GM12801 (cell line): Measurements from ENCODE around the gene PRAME.

Source experiments
- TF ChIP-seq, protein P1 (sequence below): IDR thresholded peaks from one replicate; pipeline ENCODE4 v1.5.1; 2011; ENCODE audit warnings: control low read depth; ENCODE audit not compliant: insufficient read length; ENCODE audit errors: extremely low read depth

PRAME gene

DNA sequence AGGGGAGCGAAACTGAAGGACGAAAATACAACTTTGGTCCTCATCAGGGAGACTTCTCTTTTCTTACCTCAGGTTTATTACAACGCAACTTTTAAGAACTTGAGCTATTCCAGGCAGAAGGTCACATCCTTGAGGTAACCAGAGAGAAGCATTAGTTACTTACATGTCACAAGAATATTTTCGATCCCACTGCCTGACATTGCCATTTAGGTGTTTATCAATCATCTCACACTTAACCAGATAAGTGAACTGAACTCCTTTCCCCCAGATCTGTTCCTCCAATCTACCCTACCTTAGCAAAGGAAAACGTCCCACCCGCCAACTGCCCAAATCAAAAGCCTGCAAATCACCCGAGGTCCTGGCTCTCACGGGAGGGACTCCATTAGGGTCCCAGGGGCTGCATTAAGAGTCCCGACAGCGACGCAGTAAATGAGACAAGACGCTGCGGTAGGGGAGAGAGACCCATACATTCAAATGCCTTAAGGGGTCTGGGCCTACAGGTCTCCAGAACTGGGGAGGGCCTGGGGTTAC, 51.3 kb downstream of the PRAME start:
- TF ChIP-seq, protein P1, sequence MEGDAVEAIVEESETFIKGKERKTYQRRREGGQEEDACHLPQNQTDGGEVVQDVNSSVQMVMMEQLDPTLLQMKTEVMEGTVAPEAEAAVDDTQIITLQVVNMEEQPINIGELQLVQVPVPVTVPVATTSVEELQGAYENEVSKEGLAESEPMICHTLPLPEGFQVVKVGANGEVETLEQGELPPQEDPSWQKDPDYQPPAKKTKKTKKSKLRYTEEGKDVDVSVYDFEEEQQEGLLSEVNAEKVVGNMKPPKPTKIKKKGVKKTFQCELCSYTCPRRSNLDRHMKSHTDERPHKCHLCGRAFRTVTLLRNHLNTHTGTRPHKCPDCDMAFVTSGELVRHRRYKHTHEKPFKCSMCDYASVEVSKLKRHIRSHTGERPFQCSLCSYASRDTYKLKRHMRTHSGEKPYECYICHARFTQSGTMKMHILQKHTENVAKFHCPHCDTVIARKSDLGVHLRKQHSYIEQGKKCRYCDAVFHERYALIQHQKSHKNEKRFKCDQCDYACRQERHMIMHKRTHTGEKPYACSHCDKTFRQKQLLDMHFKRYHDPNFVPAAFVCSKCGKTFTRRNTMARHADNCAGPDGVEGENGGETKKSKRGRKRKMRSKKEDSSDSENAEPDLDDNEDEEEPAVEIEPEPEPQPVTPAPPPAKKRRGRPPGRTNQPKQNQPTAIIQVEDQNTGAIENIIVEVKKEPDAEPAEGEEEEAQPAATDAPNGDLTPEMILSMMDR, result no peak

DNA sequence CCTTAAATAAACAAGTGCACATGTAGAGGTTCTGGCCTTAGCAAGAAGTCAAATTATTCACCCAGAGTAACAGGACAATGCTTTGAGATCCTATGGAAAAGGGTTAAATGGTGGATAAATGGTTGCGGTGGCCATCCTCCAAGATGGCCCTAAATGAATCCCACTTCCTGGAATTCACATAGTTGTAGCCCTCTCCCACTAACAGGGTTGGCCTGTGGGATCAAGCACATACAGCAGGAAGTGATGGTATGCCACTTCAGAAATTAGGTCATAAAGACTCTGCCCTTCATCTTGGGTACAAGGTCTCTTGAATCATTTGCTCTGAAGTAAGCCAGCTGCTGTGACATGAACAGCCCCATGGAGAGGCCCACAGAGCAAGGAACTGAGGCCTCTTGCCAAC, 52.3 kb downstream of the PRAME start:
- TF ChIP-seq, protein P1, result no peak

GRCh38 chr22:22498267-22498666, 60.8 kb downstream of the PRAME start:
- TF ChIP-seq, protein P1, result no peak
